Trophoblast cell (in vitro differentiated cells and primary cell): Measurements from ENCODE around the gene ONECUT1.

Source experiments
- DNase-seq, 2 donors: peaks; one replicate each; pipeline ENCODE4 v3.0.0-alpha.2; 2016
- H2AFZ ChIP-seq: 2 replicates; pipeline ENCODE4 v1.6.1; 2013; ENCODE audit warnings: low read length, moderate library complexity, mild to moderate bottlenecking; ENCODE audit not compliant: insufficient read depth, poor library complexity
- H2AK5ac ChIP-seq: 2 replicates; pipeline ENCODE4 v1.6.1; 2013; ENCODE audit warnings: mild to moderate bottlenecking, low read length
- H2BK120ac ChIP-seq: 2 replicates; pipeline ENCODE4 v1.6.1; 2013; ENCODE audit warnings: low read length, mild to moderate bottlenecking, moderate library complexity; ENCODE audit not compliant: insufficient read depth, poor library complexity
- H2BK12ac ChIP-seq: 2 replicates; pipeline ENCODE4 v1.6.1; 2013; ENCODE audit warnings: mild to moderate bottlenecking, low read length, moderate library complexity
- H2BK5ac ChIP-seq: 2 replicates; pipeline ENCODE4 v1.6.1; 2013; ENCODE audit warnings: low read length, low read depth, moderate library complexity, mild to moderate bottlenecking; ENCODE audit not compliant: poor library complexity
- H3K14ac ChIP-seq: 2 replicates; pipeline ENCODE4 v1.6.1; 2013; ENCODE audit warnings: mild to moderate bottlenecking, low read length
- H3K18ac ChIP-seq: 2 replicates; pipeline ENCODE4 v1.6.1; 2013; ENCODE audit warnings: mild to moderate bottlenecking, low read length
- H3K23ac ChIP-seq: 2 replicates; pipeline ENCODE4 v1.6.1; 2013; ENCODE audit warnings: low read length
- H3K27ac ChIP-seq: 2 replicates; pipeline ENCODE4 v1.5.1; 2013; ENCODE audit warnings: low read depth, mild to moderate bottlenecking, inconsistent platforms, low read length, moderate library complexity
- H3K27me3 ChIP-seq: 2 replicates; pipeline ENCODE4 v1.6.1; 2013; ENCODE audit warnings: inconsistent platforms, mild to moderate bottlenecking, low read length, moderate library complexity; ENCODE audit not compliant: insufficient read depth
- H3K36me3 ChIP-seq, 2 experiments: 1 replicate in 1 of 2; 2 replicates in 1 of 2; pipeline ENCODE4 v1.6.1; 2013; ENCODE audit warnings: low read length in 2 of 2, mild to moderate bottlenecking in 2 of 2, moderate library complexity in 1 of 2; ENCODE audit not compliant: insufficient read depth in 2 of 2, control insufficient read depth in 1 of 2
- H3K4ac ChIP-seq: 2 replicates; pipeline ENCODE4 v1.6.1; 2013; ENCODE audit warnings: low read depth, mild to moderate bottlenecking, low read length, moderate library complexity
- H3K4me1 ChIP-seq, 2 experiments: 1 replicate in 1 of 2; 2 replicates in 1 of 2; pipeline ENCODE4 v1.6.1; 2013; ENCODE audit warnings: low read length in 2 of 2, mild to moderate bottlenecking in 2 of 2, moderate library complexity in 1 of 2; ENCODE audit not compliant: insufficient read depth in 2 of 2, control insufficient read depth in 1 of 2
- H3K4me2 ChIP-seq: 2 replicates; pipeline ENCODE4 v1.6.1; 2013; ENCODE audit warnings: inconsistent platforms, mild to moderate bottlenecking, low read length, moderate library complexity
- H3K4me3 ChIP-seq: 2 replicates; pipeline ENCODE4 v1.5.1; 2013; ENCODE audit warnings: mild to moderate bottlenecking, low read depth, low read length, inconsistent platforms
- H3K79me1 ChIP-seq: one replicate; pipeline ENCODE4 v1.6.1; 2013; ENCODE audit warnings: low read length
- H3K79me2 ChIP-seq: 2 replicates; pipeline ENCODE4 v1.6.1; 2013; ENCODE audit warnings: low read length, mild to moderate bottlenecking; ENCODE audit not compliant: control insufficient read depth, insufficient read depth, poor library complexity
- H3K9ac ChIP-seq: 2 replicates; pipeline ENCODE4 v1.6.1; 2013; ENCODE audit warnings: mild to moderate bottlenecking, low read length
- H3K9me3 ChIP-seq: 2 replicates; pipeline ENCODE4 v1.6.1; 2013; ENCODE audit warnings: low read depth, mild to moderate bottlenecking, control low read depth, inconsistent platforms, low read length; ENCODE audit not compliant: insufficient read depth
- H4K12ac ChIP-seq: 2 replicates; pipeline ENCODE4 v1.6.1; 2013; ENCODE audit warnings: low read depth, mild to moderate bottlenecking, low read length, moderate library complexity
- H4K8ac ChIP-seq: 2 replicates; pipeline ENCODE4 v1.6.1; 2013; ENCODE audit warnings: low read depth, mild to moderate bottlenecking, low read length, moderate library complexity
- H4K91ac ChIP-seq: one replicate; pipeline ENCODE4 v1.6.1; 2013; ENCODE audit warnings: low read depth, mild to moderate bottlenecking, low read length, moderate library complexity
- WGBS: extraction: QIAGEN DNeasy Blood & Tissue Kit; methylation state at CpG from one replicate; pipeline ENCODE4 v1.1.7; 2013; ENCODE audit warnings: missing lambda C conversion rate; ENCODE audit not compliant: insufficient read length, insufficient coverage; ENCODE audit errors: extremely low coverage; 5-methylcytosine and 5-hydroxymethylcytosine counted together

Gene ONECUT1

DNA sequence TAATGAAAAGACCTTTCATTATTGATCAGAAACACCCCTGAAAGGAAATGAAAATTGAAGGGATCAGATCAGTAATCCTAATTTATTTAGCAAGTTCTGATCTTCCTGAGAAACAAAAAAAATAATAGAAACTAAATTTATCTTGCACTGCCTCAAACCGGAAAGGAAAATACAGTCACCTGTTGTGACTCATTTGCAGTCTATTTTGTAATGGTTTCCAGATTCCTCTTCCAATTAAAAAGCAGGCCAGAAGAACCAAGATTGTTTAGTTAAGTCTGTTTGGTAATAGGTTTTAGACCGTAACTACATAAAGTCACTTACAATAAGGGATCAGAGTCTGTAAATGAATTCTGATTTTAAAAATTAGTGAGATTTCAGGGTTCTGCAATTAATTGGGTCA lies 61.2 kb downstream of the ONECUT1 start:
- Histone ChIP-seq H2BK5ac (no peak overlapping the region), H3K9ac (no peak overlapping the region), H2AFZ (no peak overlapping the region), H3K4me2 (no peak overlapping the region), H4K91ac (no peak overlapping the region), H3K18ac (no peak overlapping the region), H2BK120ac (no peak overlapping the region), H3K79me1 (no peaks in the 10 kb centered on the region), H3K79me2 (no peaks in the 10 kb centered on the region), H3K23ac (no peak overlapping the region), H2AK5ac (no peak overlapping the region), H3K4ac (no peak overlapping the region), H3K36me3 (no peaks in the 10 kb centered on the region), H4K12ac (no peak overlapping the region), H3K4me3 (no peak overlapping the region), H3K4me1 (no peaks in the 10 kb centered on the region), H3K27ac (no peak overlapping the region), H3K9me3 (peaks cover 3% of the 10 kb centered on the region), H3K14ac (no peak overlapping the region), H3K27me3 (no peaks in the 10 kb centered on the region), H2BK12ac (no peak overlapping the region), H4K8ac (no peak overlapping the region)
- peak in 1 of 2 donors; percentile 34 for DNase-seq
- no CpG with 5 or more reads among the region's 2 CpGs for WGBS

DNA sequence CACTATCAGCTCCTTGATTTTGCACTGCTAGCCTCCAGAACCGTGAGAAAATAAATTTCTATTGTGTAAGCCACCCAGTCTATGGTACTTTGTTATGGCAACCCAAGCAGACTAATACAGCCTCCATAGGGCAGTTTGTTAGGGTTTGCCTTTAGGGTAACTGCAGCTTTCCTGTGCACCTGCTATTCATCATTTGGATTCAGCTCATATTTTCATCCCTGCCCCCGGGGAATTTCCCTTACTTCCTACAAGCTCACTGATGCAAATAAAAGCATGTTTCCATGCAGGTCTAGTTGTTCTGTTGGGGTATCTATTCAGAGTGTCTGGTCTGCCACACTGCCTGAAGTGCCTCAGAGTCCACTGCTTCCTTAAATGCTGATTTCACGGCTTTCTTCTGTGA lies 62.3 kb downstream of the ONECUT1 start:
- Histone ChIP-seq H3K27ac (no peak overlapping the region), H3K4ac (no peak overlapping the region), H2AFZ (no peak overlapping the region), H3K9ac (no peak overlapping the region), H4K91ac (no peak overlapping the region), H3K4me1 (no peaks in the 10 kb centered on the region), H3K18ac (no peak overlapping the region), H3K79me1 (no peaks in the 10 kb centered on the region), H2BK12ac (no peak overlapping the region), H3K4me3 (no peak overlapping the region), H3K23ac (no peak overlapping the region), H4K8ac (no peak overlapping the region), H3K36me3 (no peaks in the 10 kb centered on the region), H3K27me3 (no peaks in the 10 kb centered on the region), H2AK5ac (no peak overlapping the region), H2BK120ac (no peak overlapping the region), H3K79me2 (no peaks in the 10 kb centered on the region), H2BK5ac (no peak overlapping the region), H3K4me2 (no peak overlapping the region), H4K12ac (no peak overlapping the region), H3K14ac (no peak overlapping the region), H3K9me3 (peaks cover 3% of the 10 kb centered on the region)
- no CpG with 5 or more reads among the region's 3 CpGs for WGBS
- peak; percentile 94 to 98 for DNase-seq

DNA sequence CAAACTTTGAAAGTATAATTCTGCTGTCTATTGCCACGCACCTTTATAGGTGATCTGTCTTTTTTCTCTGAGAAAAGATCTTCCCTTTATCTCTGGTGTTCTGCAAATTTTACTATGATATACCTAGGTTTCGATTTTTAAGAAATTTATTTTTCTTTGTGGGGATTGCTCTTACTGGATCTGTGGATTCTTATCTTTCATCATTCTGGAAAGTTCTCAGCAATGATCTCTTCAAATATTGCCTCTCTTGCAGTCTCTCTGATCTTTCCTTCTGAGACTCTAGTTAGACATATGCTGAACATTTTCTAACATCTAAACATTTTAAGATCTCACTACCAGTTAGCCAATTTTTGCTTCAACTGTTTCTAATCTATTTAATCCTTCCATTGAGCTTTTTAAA lies 63.9 kb downstream of the ONECUT1 start:
- no peaks in the 10 kb centered on the region for H3K79me1 ChIP-seq
- no peak overlapping the region for H3K14ac ChIP-seq
- H4K91ac ChIP-seq = no peak overlapping the region
- H3K4me1 ChIP-seq = no peaks in the 10 kb centered on the region
- H3K4me3 ChIP-seq = no peak overlapping the region
- H3K36me3 ChIP-seq = no peaks in the 10 kb centered on the region
- no peak overlapping the region for H3K23ac ChIP-seq
- no peak overlapping the region for H2AK5ac ChIP-seq
- H3K9ac ChIP-seq = no peak overlapping the region
- no peak overlapping the region for H2BK120ac ChIP-seq
- H4K8ac ChIP-seq = no peak overlapping the region
- no peak overlapping the region for H2BK12ac ChIP-seq
- no peak overlapping the region for H2AFZ ChIP-seq
- no peak overlapping the region for H4K12ac ChIP-seq
- H3K4me2 ChIP-seq = no peak overlapping the region
- H2BK5ac ChIP-seq = no peak overlapping the region
- no peaks in the 10 kb centered on the region for H3K27me3 ChIP-seq
- H3K9me3 ChIP-seq = peaks cover 3% of the 10 kb centered on the region
- H3K27ac ChIP-seq = no peak overlapping the region
- WGBS = no CpG with 5 or more reads among the region's 2 CpGs
- DNase-seq = no peak
- no peak overlapping the region for H3K4ac ChIP-seq
- no peaks in the 10 kb centered on the region for H3K79me2 ChIP-seq
- H3K18ac ChIP-seq = no peak overlapping the region

DNA sequence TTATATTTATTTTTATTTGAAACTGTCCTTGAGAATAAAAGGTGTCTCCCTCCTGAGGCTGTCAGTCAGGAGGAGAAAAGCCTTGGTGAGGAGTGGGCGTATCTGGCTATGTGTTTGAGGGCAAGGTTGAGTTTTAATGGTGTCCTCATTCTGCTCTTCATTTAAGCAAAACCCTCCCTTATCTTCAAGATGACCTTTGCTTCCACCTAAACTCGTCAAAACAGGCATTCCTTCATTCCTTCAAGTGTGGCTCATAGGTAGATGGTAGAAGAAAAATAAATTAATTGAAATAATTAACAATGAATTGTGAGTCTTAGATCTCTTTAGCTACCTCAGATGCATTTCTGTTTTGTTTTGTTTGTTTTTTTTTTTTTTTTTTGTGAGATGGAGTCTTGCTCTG lies 71.6 kb downstream of the ONECUT1 start:
- Histone ChIP-seq H2AFZ (no peak overlapping the region), H3K4me2 (no peak overlapping the region), H2BK5ac (peak overlapping the region; percentile 37), H4K12ac (no peak overlapping the region), H3K14ac (no peak overlapping the region), H2BK120ac (no peak overlapping the region), H3K18ac (no peak overlapping the region), H2BK12ac (no peak overlapping the region), H3K4me3 (no peak overlapping the region), H3K9ac (no peak overlapping the region), H3K23ac (no peak overlapping the region), H3K27ac (peak overlapping the region; percentile 54), H3K36me3 (no peaks in the 10 kb centered on the region), H2AK5ac (no peak overlapping the region), H3K9me3 (no peaks in the 10 kb centered on the region), H3K27me3 (no peaks in the 10 kb centered on the region), H3K4me1 (no peaks in the 10 kb centered on the region), H3K79me2 (no peaks in the 10 kb centered on the region), H3K79me1 (no peaks in the 10 kb centered on the region), H3K4ac (no peak overlapping the region), H4K91ac (peak overlapping the region; percentile 65), H4K8ac (no peak overlapping the region)
- peak in 1 of 2 donors; percentile 78 for DNase-seq
- no CpG with 5 or more reads among the region's 2 CpGs for WGBS
